ENCODE results near the gene AHCYL2.

AHCYL2 gene

GRCh38 chr7:129224251-129225205 is at the start of gene AHCYL2:
AHCYL2 (plus strand) TSS chr7:129225030.
- peak; percentile 96 for DNase-seq

GRCh38 chr7:129176916-129177710 is 47.7 kb upstream of the AHCYL2 start:
- no peak for DNase-seq

GRCh38 chr7:129184981-129185670 is 39.7 kb upstream of the AHCYL2 start:
- DNase-seq = no peak

GRCh38 chr7:129186749-129187260 is 38.0 kb upstream of the AHCYL2 start:
- DNase-seq = no peak

GRCh38 chr7:129187681-129188371 is 37.0 kb upstream of the AHCYL2 start:
- DNase-seq = no peak

- peak; percentile 38 for DNase-seq
Observed at GRCh38 chr7:129188372-129188891, 36.4 kb upstream of the AHCYL2 start, which contains the start of gene SMO. SMO (plus strand) TSS chr7:129188633; CDS start chr7:129189152, 519 bp downstream.

- DNase-seq = no peak
Observed at GRCh38 chr7:129188892-129189660, 35.8 kb upstream of the AHCYL2 start.

GRCh38 chr7:129189661-129190310 is 35.0 kb upstream of the AHCYL2 start:
- no peak for DNase-seq

GRCh38 chr7:129191272-129191671 is 33.6 kb upstream of the AHCYL2 start:
- no peak for DNase-seq

GRCh38 chr7:129193892-129194291 is 30.9 kb upstream of the AHCYL2 start:
- DNase-seq = no peak

GRCh38 chr7:129197771-129198170 is 27.1 kb upstream of the AHCYL2 start:
- DNase-seq = no peak

- no peak for DNase-seq
Observed at GRCh38 chr7:129199406-129199805, 25.4 kb upstream of the AHCYL2 start.

GRCh38 chr7:129202058-129202777 is 22.6 kb upstream of the AHCYL2 start:
- DNase-seq = no peak

- DNase-seq = no peak
Observed at GRCh38 chr7:129203050-129203741, 21.6 kb upstream of the AHCYL2 start.

- DNase-seq = no peak
Observed at GRCh38 chr7:129205126-129205818, 19.6 kb upstream of the AHCYL2 start.

GRCh38 chr7:129205987-129206785 is 18.6 kb upstream of the AHCYL2 start:
- no peak for DNase-seq

GRCh38 chr7:129208667-129209066 is 16.2 kb upstream of the AHCYL2 start:
- DNase-seq = no peak
